Spleen (tissue), 11 donors: ENCODE results near the gene TAX1BP3. TPM values are rescaled to one million over a fixed set of nuclear protein-coding genes. Genes with fewer than 3 reads are reported as not detected.

Experiments
- DNase-seq: peaks from one replicate; pipeline ENCODE4 v3.0.0-alpha.2; 2020
- H3K27ac ChIP-seq, 8 donors: fragments of 200-600 bp; sonication (generic) in 7 of 8; 1 replicate in 4 of 8; 2 replicates in 4 of 8; pipeline versions ENCODE4 v1.5.0 to v1.8.0; 2016 to 2021; ENCODE audit warnings: inconsistent platforms in 4 of 8, mild to moderate bottlenecking in 4 of 8, moderate library complexity in 1 of 8
- H3K27me3 ChIP-seq, 7 donors: fragments of 200-600 bp; sonication (generic) in 6 of 7; replicated peaks in 1 of 7; 1 replicate in 4 of 7; 2 replicates in 3 of 7; pipeline versions ENCODE4 v1.5.0 to v1.8.0; 2016 to 2021; ENCODE audit warnings: inconsistent platforms in 3 of 7, mild to moderate bottlenecking in 1 of 7
- H3K36me3 ChIP-seq, 6 donors: fragments of 200-600 bp; sonication (generic) in 5 of 6; 1 replicate in 4 of 6; 2 replicates in 2 of 6; pipeline versions ENCODE4 v1.5.0 to v1.8.0; 2016 to 2021; ENCODE audit warnings: inconsistent platforms in 2 of 6
- H3K4me1 ChIP-seq, 6 donors: fragments of 200-600 bp; sonication (generic) in 5 of 6; 1 replicate in 3 of 6; 2 replicates in 3 of 6; pipeline versions ENCODE4 v1.5.0 to v1.8.0; 2016 to 2021; ENCODE audit warnings: inconsistent platforms in 3 of 6
- H3K4me3 ChIP-seq, 8 donors: fragments of 200-600 bp; sonication (generic) in 7 of 8; 1 replicate in 4 of 8; 2 replicates in 4 of 8; pipeline versions ENCODE4 v1.5.0 to v1.8.0; 2016 to 2021; ENCODE audit warnings: inconsistent platforms in 4 of 8, mild to moderate bottlenecking in 4 of 8, moderate library complexity in 2 of 8
- H3K9me3 ChIP-seq, 8 donors: fragments of 200-600 bp; sonication (generic) in 7 of 8; 1 replicate in 4 of 8; 2 replicates in 4 of 8; pipeline versions ENCODE4 v1.5.0 to v1.8.0; 2016 to 2021; ENCODE audit warnings: inconsistent platforms in 4 of 8
- POLR2A ChIP-seq, 3 donors: fragments of 450-650 bp; IDR thresholded peaks; one replicate each; pipeline ENCODE4 v1.5.1; 2017; ENCODE audit warnings: antibody characterized with exemption in 3 of 3, mild to moderate bottlenecking in 1 of 3
- POLR2AphosphoS5 ChIP-seq, 3 donors: sonication (generic); formaldehyde crosslinking; IDR thresholded peaks; one replicate each; pipeline ENCODE4 v1.5.1; 2017; ENCODE audit warnings: antibody characterized with exemption in 3 of 3
- WGBS, 5 donors: extraction: QIAGEN DNeasy Blood & Tissue Kit in 3 of 5; methylation state at CpG; one replicate each; pipeline versions ENCODE4 v1.1.5 to v1.1.7; 2013 to 2018; 5-methylcytosine and 5-hydroxymethylcytosine counted together
- intact Hi-C: fragments of 100-400 bp; cut with DNase I; formaldehyde crosslinking; loops from one replicate; pipeline ENCODE4 v1.15.0; 2023; ENCODE audit warnings: low total_unique reads
- polyA plus RNA-seq, 3 donors: library from polyadenylated mRNA; stranded (reverse); fragments of 200-250 nt; gene quantifications; one replicate each; pipeline ENCODE4 v1.2.1, GENCODE V29; 2013
- total RNA-seq, 7 donors: library from RNA; depleted of rRNA in 3 of 7; stranded (reverse); fragments of >200 nt in 3 of 7; fragmentation: NEBNext Ultra II Directional in 4 of 7; extraction: Animal tissue kit (Norgen Biotek cat#: 25700) in 4 of 7; gene quantifications; one replicate each; pipeline versions ENCODE4 v1.1.0 to v1.2.1, GENCODE V29; 2016 to 2021
- TF ChIP-seq, protein P1 (sequence below), 11 experiments: fragments of 200-600 bp in 7 of 11; fragments of 450-650 bp in 4 of 11; sonication (generic) in 4 of 11; IDR thresholded peaks in 8 of 11; conservative IDR thresholded peaks in 3 of 11; 1 replicate in 7 of 11; 2 replicates in 4 of 11; pipeline versions ENCODE4 v1.4.0 to v1.8.0; 2016 to 2021; ENCODE audit warnings: antibody characterized with exemption in 11 of 11, inconsistent platforms in 4 of 11, mild to moderate bottlenecking in 1 of 11
- donor health status: healthy with polysubstance abuse.
- donor health status: DM: no; HTN: no; CAD: no; lungs with moderate emphysema.
- donor health status: DM: no; HTN: no; CAD: no.
- donor health status: Bipolar disorder and iron deficiency.
- donor health status: healthy.
- donor health status: DM: no; HTN: no; CAD: no.
- donor health status: DM: yes; HTN: yes; CAD: no.

Gene TAX1BP3
- total and polyA plus RNA-seq, 10 donors = 32.9 to 65.7 (median 52.6) TPM

- WGBS, 5 donors = 9 to 19% (median 15%) methylated on average over 8 to 17 of the region's 17 CpGs
- H3K9me3 ChIP-seq = peaks cover 0 to 13% (median 8%) of the 10 kb centered on the region in 8 donors
- peaks cover 0 to 38% (median 14%) of the 10 kb centered on the region in 7 donors for H3K27me3 ChIP-seq
- H3K4me3 ChIP-seq = peak overlapping the region; percentile 53 to 85 (median 71)
- intact Hi-C loops = no loop called here
- TF ChIP-seq POLR2AphosphoS5 (IDR thresholded peaks at IDR 0.05) (peak in 1 of 3 donors; percentile 28), POLR2A (IDR thresholded peaks at IDR 0.05) (no peak)
- TF ChIP-seq, protein P1, sequence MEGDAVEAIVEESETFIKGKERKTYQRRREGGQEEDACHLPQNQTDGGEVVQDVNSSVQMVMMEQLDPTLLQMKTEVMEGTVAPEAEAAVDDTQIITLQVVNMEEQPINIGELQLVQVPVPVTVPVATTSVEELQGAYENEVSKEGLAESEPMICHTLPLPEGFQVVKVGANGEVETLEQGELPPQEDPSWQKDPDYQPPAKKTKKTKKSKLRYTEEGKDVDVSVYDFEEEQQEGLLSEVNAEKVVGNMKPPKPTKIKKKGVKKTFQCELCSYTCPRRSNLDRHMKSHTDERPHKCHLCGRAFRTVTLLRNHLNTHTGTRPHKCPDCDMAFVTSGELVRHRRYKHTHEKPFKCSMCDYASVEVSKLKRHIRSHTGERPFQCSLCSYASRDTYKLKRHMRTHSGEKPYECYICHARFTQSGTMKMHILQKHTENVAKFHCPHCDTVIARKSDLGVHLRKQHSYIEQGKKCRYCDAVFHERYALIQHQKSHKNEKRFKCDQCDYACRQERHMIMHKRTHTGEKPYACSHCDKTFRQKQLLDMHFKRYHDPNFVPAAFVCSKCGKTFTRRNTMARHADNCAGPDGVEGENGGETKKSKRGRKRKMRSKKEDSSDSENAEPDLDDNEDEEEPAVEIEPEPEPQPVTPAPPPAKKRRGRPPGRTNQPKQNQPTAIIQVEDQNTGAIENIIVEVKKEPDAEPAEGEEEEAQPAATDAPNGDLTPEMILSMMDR (IDR thresholded peaks at IDR 0.05 in 8 of 11, conservative IDR thresholded peaks at IDR 0.05 in 3 of 11) = no peak
- no peak for DNase-seq
- peaks cover 6 to 87% (median 46%) of the 10 kb centered on the region in 6 donors for H3K4me1 ChIP-seq
- peaks cover 0 to 18% (median 8%) of the 10 kb centered on the region in 6 donors for H3K36me3 ChIP-seq
- H3K27ac ChIP-seq = peak overlapping the region; percentile 39 to 92 (median 75)
Measured at GRCh38 chr17:3695129-3695722, 26.8 kb upstream of the TAX1BP3 start.

DNA sequence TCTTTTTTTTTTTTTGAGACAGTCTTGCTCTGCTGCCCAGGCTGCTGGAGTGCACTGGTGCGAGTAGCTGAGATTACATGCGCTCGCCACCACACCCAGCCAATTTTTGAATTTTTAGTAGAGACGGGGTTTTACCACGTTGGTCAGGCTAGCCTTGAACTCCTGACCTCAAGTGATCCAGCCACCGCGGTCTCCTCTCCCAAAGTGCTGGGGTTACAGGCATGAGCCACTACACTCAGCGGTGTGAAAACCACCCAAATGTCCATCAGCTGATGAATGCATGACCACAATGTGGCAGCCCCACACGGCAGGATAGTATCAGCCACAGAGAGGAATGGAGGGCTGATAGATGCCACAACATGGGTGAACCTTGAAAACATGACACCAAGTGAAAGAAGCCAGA lies 25.5 kb upstream of the TAX1BP3 start:
- WGBS, 5 donors = 38 to 65% (median 58%) methylated on average over 9 of the region's 9 CpGs
- peaks cover 0 to 13% (median 8%) of the 10 kb centered on the region in 8 donors for H3K9me3 ChIP-seq
- peaks cover 0 to 40% (median 14%) of the 10 kb centered on the region in 7 donors for H3K27me3 ChIP-seq
- TF ChIP-seq, protein P1 (IDR thresholded peaks at IDR 0.05 in 8 of 11, conservative IDR thresholded peaks at IDR 0.05 in 3 of 11) = no peak
- TF ChIP-seq POLR2A (IDR thresholded peaks at IDR 0.05) (no peak), POLR2AphosphoS5 (IDR thresholded peaks at IDR 0.05) (peak in 2 of 3 donors; percentile 47 to 81)
- peaks cover 0 to 32% (median 13%) of the 10 kb centered on the region in 6 donors for H3K36me3 ChIP-seq
- intact Hi-C loops = no loop called here
- DNase-seq = no peak
- peak overlapping the region; percentile 53 to 85 (median 71) for H3K4me3 ChIP-seq
- H3K27ac ChIP-seq = peak overlapping the region in 7 of 8 donors; percentile 29 to 92 (median 75)
- H3K4me1 ChIP-seq = peaks cover 10 to 91% (median 58%) of the 10 kb centered on the region in 6 donors

- TF ChIP-seq POLR2A (IDR thresholded peaks at IDR 0.05) (no peak), POLR2AphosphoS5 (IDR thresholded peaks at IDR 0.05) (no peak)
- TF ChIP-seq, protein P1 (IDR thresholded peaks at IDR 0.05 in 8 of 11, conservative IDR thresholded peaks at IDR 0.05 in 3 of 11) = no peak
- WGBS, 5 donors = 51 to 61% (median 56%) methylated on average over 4 of the region's 4 CpGs
- DNase-seq = no peak
- intact Hi-C loops = no loop called here
- peaks cover 0 to 8% (median 5%) of the 10 kb centered on the region in 8 donors for H3K9me3 ChIP-seq
- peak overlapping the region; percentile 53 to 85 (median 71) for H3K4me3 ChIP-seq
- peak overlapping the region in 7 of 8 donors; percentile 29 to 92 (median 75) for H3K27ac ChIP-seq
- peaks cover 0 to 43% (median 14%) of the 10 kb centered on the region in 7 donors for H3K27me3 ChIP-seq
- peaks cover 10 to 93% (median 65%) of the 10 kb centered on the region in 6 donors for H3K4me1 ChIP-seq
- peaks cover 0 to 38% (median 15%) of the 10 kb centered on the region in 6 donors for H3K36me3 ChIP-seq
Measured at GRCh38 chr17:3693141-3693540, 24.8 kb upstream of the TAX1BP3 start.

DNA sequence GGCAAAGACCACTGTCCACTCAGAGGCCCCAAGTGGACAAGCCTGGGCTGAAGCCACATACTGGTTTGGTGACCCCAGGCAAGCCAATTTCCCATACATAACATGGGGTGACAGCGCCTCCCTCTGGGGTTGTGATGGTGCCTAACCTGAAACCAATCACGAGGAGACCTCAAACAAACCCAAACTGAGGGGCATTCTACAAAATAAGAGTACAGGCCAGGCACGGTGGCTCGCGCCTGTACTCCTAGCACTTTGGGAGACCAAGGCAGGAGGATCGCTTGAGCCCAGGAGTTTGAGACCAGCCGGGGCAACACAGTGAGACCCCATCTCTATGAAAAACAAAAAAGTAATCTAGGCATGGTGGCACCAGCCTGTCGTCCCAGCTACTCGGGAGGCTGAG lies 24.0 kb upstream of the TAX1BP3 start:
- peak overlapping the region in 5 of 8 donors; percentile 16 to 85 (median 72) for H3K4me3 ChIP-seq
- intact Hi-C loops = no loop called here
- peak overlapping the region in 4 of 8 donors; percentile 75 to 92 (median 85) for H3K27ac ChIP-seq
- WGBS, 5 donors = 79 to 87% (median 86%) methylated on average over 9 of the region's 9 CpGs
- no peak for DNase-seq
- TF ChIP-seq, protein P1 (IDR thresholded peaks at IDR 0.05 in 8 of 11, conservative IDR thresholded peaks at IDR 0.05 in 3 of 11) = no peak
- no peak for TF ChIP-seq POLR2A (IDR thresholded peaks at IDR 0.05)
- TF ChIP-seq POLR2AphosphoS5 (IDR thresholded peaks at IDR 0.05) = peak in 1 of 3 donors; percentile 50
- H3K4me1 ChIP-seq = peaks cover 10 to 93% (median 66%) of the 10 kb centered on the region in 6 donors
- H3K36me3 ChIP-seq = peaks cover 0 to 41% (median 16%) of the 10 kb centered on the region in 6 donors
- H3K9me3 ChIP-seq = peaks cover 0 to under 1% (median 0%) of the 10 kb centered on the region in 8 donors
- H3K27me3 ChIP-seq = peaks cover 0 to 44% (median 14%) of the 10 kb centered on the region in 7 donors
